Breast epithelium (tissue), 4 donors: ENCODE measurements around the gene TGFBR3. TPM values are rescaled to one million over a fixed set of nuclear protein-coding genes. Genes with fewer than 3 reads are reported as not detected.

ENCODE experiments used
- DNase-seq, 2 donors: peaks; one replicate each; pipeline ENCODE4 v3.0.0-alpha.2; 2019; ENCODE audit warnings: low spot score in 2 of 2
- H3K27ac ChIP-seq, 2 donors: fragments of 200-600 bp; sonication (generic) in 1 of 2; one replicate each; pipeline ENCODE4 v1.5.1; 2016 to 2019; ENCODE audit warnings: mild to moderate bottlenecking in 1 of 2
- H3K27me3 ChIP-seq, 2 donors: fragments of 200-600 bp; sonication (generic) in 1 of 2; one replicate each; pipeline versions ENCODE4 v1.5.1 to v1.6.0; 2017 to 2019; ENCODE audit warnings: control low read depth in 1 of 2, mild to moderate bottlenecking in 1 of 2
- H3K36me3 ChIP-seq: fragments of 200-600 bp; one replicate; pipeline ENCODE4 v1.5.1; 2019
- H3K4me1 ChIP-seq, 2 donors: fragments of 200-600 bp; sonication (generic); one replicate each; pipeline ENCODE4 v1.5.1; 2016 to 2019; ENCODE audit warnings: control low read depth in 1 of 2
- H3K4me3 ChIP-seq, 3 donors: fragments of 200-600 bp; sonication (generic); 1 replicate in 2 of 3; 2 replicates in 1 of 3; pipeline ENCODE4 v1.5.1; 2016 to 2019; ENCODE audit warnings: mild to moderate bottlenecking in 3 of 3, moderate library complexity in 2 of 3
- H3K9me3 ChIP-seq, 2 donors: fragments of 200-600 bp; sonication (generic) in 1 of 2; one replicate each; pipeline ENCODE4 v1.5.1; 2016 to 2019; ENCODE audit warnings: control low read depth in 1 of 2
- CTCF ChIP-seq, 3 donors: fragments of 450-650 bp; IDR thresholded peaks; one replicate each; pipeline ENCODE4 v1.5.1; 2016 to 2017; ENCODE audit warnings: antibody characterized with exemption in 3 of 3, mild to moderate bottlenecking in 3 of 3, moderate library complexity in 3 of 3
- POLR2A ChIP-seq: fragments of 450-650 bp; IDR thresholded peaks from one replicate; pipeline ENCODE4 v1.6.1; 2016; ENCODE audit warnings: antibody characterized with exemption, mild to moderate bottlenecking, moderate library complexity
- POLR2AphosphoS5 ChIP-seq, 3 donors: sonication (generic); formaldehyde crosslinking; IDR thresholded peaks; one replicate each; pipeline ENCODE4 v1.6.1; 2017; ENCODE audit warnings: antibody characterized with exemption in 3 of 3
- intact Hi-C: fragments of 100-400 bp; cut with DNase I; formaldehyde crosslinking; loops from one replicate; pipeline ENCODE4 v1.15.1; 2023; ENCODE audit warnings: low total_unique reads
- total RNA-seq, 3 donors: library from RNA; depleted of rRNA; stranded (reverse); fragments of >200 nt; gene quantifications; one replicate each; pipeline ENCODE4 v1.1.0, GENCODE V29; 2016

TGFBR3 gene
- total RNA-seq, 3 donors from 2014 or later, result 127 to 287 (median 167) TPM

- no peaks in the 10 kb centered on the region for H3K27me3 ChIP-seq
- no peaks in the 10 kb centered on the region for H3K36me3 ChIP-seq
- no peak for TF ChIP-seq POLR2A
- TF ChIP-seq POLR2AphosphoS5 (IDR thresholded peaks at IDR 0.05), result no peak
- TF ChIP-seq CTCF (IDR thresholded peaks at IDR 0.05), result no peak
- no peak overlapping the region for H3K4me3 ChIP-seq
- intact Hi-C loops, result no loop called here
- no peak for DNase-seq
- H3K9me3 ChIP-seq, result no peaks in the 10 kb centered on the region
- peak overlapping the region; percentile 63 to 93 for H3K27ac ChIP-seq
- H3K4me1 ChIP-seq, result peaks cover 0 to 5% of the 10 kb centered on the region in 2 donors
Observed at GRCh38 chr1:91651243-91651642, 234.7 kb downstream of the TGFBR3 start.

- no peak for TF ChIP-seq POLR2A
- no peak for TF ChIP-seq CTCF (IDR thresholded peaks at IDR 0.05)
- peak; percentile 54 to 92 (median 80) for TF ChIP-seq POLR2AphosphoS5 (IDR thresholded peaks at IDR 0.05)
- H3K4me3 ChIP-seq, result no peak overlapping the region
Observed at GRCh38 chr1:91650764-91651163, 235.2 kb downstream of the TGFBR3 start.

GRCh38 chr1:91647061-91647460, 238.9 kb downstream of the TGFBR3 start:
- Histone ChIP-seq H3K4me1 (peaks cover 0 to 4% of the 10 kb centered on the region in 2 donors), H3K27me3 (no peaks in the 10 kb centered on the region), H3K9me3 (no peaks in the 10 kb centered on the region), H3K4me3 (no peak overlapping the region), H3K27ac (no peak overlapping the region), H3K36me3 (no peaks in the 10 kb centered on the region)
- intact Hi-C loops, result no loop called here
- TF ChIP-seq CTCF (IDR thresholded peaks at IDR 0.05) (no peak), POLR2AphosphoS5 (IDR thresholded peaks at IDR 0.05) (no peak), POLR2A (no peak)
- no peak for DNase-seq

More at GRCh38 chr1:91650764-91651163, 235.2 kb downstream of the TGFBR3 start:
- Histone ChIP-seq H3K36me3 (no peaks in the 10 kb centered on the region), H3K9me3 (no peaks in the 10 kb centered on the region), H3K27me3 (no peaks in the 10 kb centered on the region), H3K4me1 (peaks cover 0 to 5% of the 10 kb centered on the region in 2 donors), H3K27ac (peak overlapping the region; percentile 63 to 93)
- intact Hi-C loops, result no loop called here
- peak in 1 of 2 donors; percentile 57 for DNase-seq

- no peak for DNase-seq
- Histone ChIP-seq H3K27me3 (no peaks in the 10 kb centered on the region), H3K4me3 (no peak overlapping the region), H3K27ac (peak overlapping the region in 1 of 2 donors; percentile 5), H3K9me3 (no peaks in the 10 kb centered on the region), H3K4me1 (no peaks in the 10 kb centered on the region), H3K36me3 (no peaks in the 10 kb centered on the region)
- intact Hi-C loops, result no loop called here
- TF ChIP-seq CTCF (IDR thresholded peaks at IDR 0.05) (no peak), POLR2A (no peak), POLR2AphosphoS5 (IDR thresholded peaks at IDR 0.05) (no peak)
Observed at GRCh38 chr1:91645031-91645430, 240.9 kb downstream of the TGFBR3 start.

- no peaks in the 10 kb centered on the region for H3K27me3 ChIP-seq
- TF ChIP-seq CTCF (IDR thresholded peaks at IDR 0.05) (no peak), POLR2AphosphoS5 (IDR thresholded peaks at IDR 0.05) (no peak), POLR2A (no peak)
- no peaks in the 10 kb centered on the region for H3K36me3 ChIP-seq
- no peak overlapping the region for H3K4me3 ChIP-seq
- no peak for DNase-seq
- H3K4me1 ChIP-seq, result no peaks in the 10 kb centered on the region
- H3K9me3 ChIP-seq, result no peaks in the 10 kb centered on the region
- intact Hi-C loops, result no loop called here
- no peak overlapping the region for H3K27ac ChIP-seq
Observed at GRCh38 chr1:91643431-91643830, 242.5 kb downstream of the TGFBR3 start.
